Brain microvascular endothelial cell (primary cell): ENCODE results near the gene IL1RN.
A peak's percentile ranks its signal among the peaks of the same experiment; 100 is the strongest.

Source experiments
- DNase-seq: peaks from one replicate; pipeline ENCODE4 v3.0.0-alpha.2; 2020
- H3K27ac ChIP-seq: fragments of 250-450 bp; sonication (Bioruptor Pico); 2 replicates; pipeline ENCODE4 v1.5.1; 2020; ENCODE audit warnings: mild to moderate bottlenecking, moderate library complexity
- H3K27me3 ChIP-seq: fragments of 250-450 bp; sonication (Bioruptor Pico); replicated peaks from 2 replicates; pipeline ENCODE4 v1.5.1; 2020; ENCODE audit warnings: mild to moderate bottlenecking
- H3K36me3 ChIP-seq: fragments of 250-450 bp; sonication (Bioruptor Pico); replicated peaks from 2 replicates; pipeline ENCODE4 v1.5.1; 2020; ENCODE audit warnings: mild to moderate bottlenecking
- H3K4me3 ChIP-seq: 2 replicates; pipeline ENCODE4 v1.5.1; 2011; ENCODE audit warnings: low read depth, mild to moderate bottlenecking, control low read depth, low read length, moderate library complexity
- CTCF ChIP-seq: IDR thresholded peaks from 2 replicates; pipeline ENCODE4 v1.5.1; 2011; ENCODE audit warnings: low read depth, mild to moderate bottlenecking, moderate library complexity, low read length, control low read depth, inconsistent platforms; ENCODE audit errors: missing control alignments
- in situ Hi-C: cut with HindIII; loops from 2 replicates; pipeline ENCODE4 v1.10.0; 2017; ENCODE audit warnings: low sequenced_read_pairs, low pct_ligation_motif_present

Gene IL1RN

DNA sequence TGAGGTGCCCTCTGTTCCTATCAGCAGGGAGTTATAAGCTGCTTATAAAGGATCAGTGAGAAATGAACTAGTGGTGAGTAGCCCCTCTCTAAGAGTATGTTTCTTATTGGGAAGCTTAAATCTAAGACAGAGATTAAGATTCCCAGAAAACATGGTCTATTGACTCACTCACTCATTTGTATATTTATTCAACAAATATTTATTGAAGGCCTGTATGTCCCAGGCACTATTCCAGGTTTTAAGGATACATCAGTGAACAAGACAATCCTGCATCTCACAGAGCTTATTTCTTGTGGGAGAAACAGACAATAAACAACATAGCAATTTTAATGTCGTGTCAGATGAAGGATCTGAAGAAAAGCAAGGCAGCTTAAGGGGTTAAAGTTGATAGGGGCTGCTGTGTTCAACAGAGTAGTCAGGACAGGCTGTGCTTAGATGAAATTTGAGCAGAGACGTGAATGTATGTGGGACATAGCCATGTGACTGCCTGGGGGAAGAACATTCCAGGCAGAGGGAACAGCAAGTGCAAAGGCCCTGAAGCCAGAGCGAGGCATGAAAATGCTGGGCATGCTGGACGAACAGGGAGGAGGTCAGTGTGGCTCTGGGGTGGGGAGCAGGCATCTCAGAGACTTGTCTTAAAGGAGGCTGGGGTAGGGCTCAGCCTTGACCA lies 31.6 kb downstream of the IL1RN start:
- no peak for TF ChIP-seq CTCF
- Histone ChIP-seq H3K27me3 (no peaks in the 10 kb centered on the region), H3K27ac (peak overlapping the region; percentile 10), H3K4me3 (no peak overlapping the region), H3K36me3 (no peaks in the 10 kb centered on the region)
- in situ Hi-C loops = no loop called here
- DNase-seq = no peak

GRCh38 chr2:113160248-113160647 lies 32.9 kb downstream of the IL1RN start:
- Histone ChIP-seq H3K4me3 (no peak overlapping the region), H3K27me3 (no peaks in the 10 kb centered on the region), H3K27ac (no peak overlapping the region), H3K36me3 (no peaks in the 10 kb centered on the region)
- in situ Hi-C loops = no loop called here
- no peak for TF ChIP-seq CTCF
- DNase-seq = no peak

DNA sequence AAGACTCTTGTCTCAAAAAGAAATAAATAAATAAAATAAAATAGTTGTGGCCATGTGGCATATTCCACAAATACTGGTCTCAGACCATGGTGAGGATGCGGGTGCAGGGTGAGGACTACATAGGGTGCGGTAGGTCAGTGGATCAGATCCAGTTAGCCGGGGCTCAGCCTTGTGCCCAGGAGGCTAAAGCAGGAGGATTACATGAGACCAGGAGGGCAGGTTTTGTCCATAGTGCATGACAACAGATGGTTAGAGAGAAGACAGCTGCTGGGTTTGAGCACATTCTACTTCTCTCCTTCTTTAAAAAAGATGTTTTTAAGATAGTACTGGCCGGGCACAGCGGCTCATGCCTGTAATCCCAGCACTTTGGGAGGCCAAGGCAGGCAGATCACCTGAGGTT lies 33.6 kb downstream of the IL1RN start:
- TF ChIP-seq CTCF = no peak
- in situ Hi-C loops = no loop called here
- Histone ChIP-seq H3K4me3 (no peak overlapping the region), H3K36me3 (no peaks in the 10 kb centered on the region), H3K27ac (no peak overlapping the region), H3K27me3 (no peaks in the 10 kb centered on the region)
- no peak for DNase-seq

- Histone ChIP-seq H3K27ac (no peak overlapping the region), H3K36me3 (no peaks in the 10 kb centered on the region), H3K27me3 (no peaks in the 10 kb centered on the region), H3K4me3 (no peak overlapping the region)
- in situ Hi-C loops = no loop called here
- no peak for DNase-seq
- no peak for TF ChIP-seq CTCF
Measured at GRCh38 chr2:113162173-113162572, 34.8 kb downstream of the IL1RN start.

DNA sequence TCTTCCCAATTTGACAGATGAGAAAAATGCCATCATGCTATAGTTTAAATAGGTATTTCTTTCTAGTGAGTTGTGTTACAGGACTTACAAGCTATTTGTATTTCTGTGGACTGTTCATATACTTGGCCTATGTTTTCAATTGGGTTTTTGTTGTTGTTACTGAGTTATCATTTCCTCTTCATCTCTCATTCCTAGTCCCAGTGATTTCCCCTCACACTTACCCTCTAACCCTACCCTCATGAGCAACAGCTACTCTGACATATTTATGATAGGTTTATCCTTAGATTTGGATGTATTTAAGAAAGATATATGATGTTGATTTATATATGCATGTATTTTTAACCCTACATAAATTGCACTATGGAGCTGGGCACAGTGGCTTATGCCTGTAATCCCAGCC lies 35.5 kb downstream of the IL1RN start:
- H3K4me3 ChIP-seq = no peak overlapping the region
- no peaks in the 10 kb centered on the region for H3K36me3 ChIP-seq
- no peak for DNase-seq
- no peaks in the 10 kb centered on the region for H3K27me3 ChIP-seq
- in situ Hi-C loops = no loop called here
- H3K27ac ChIP-seq = no peak overlapping the region
- no peak for TF ChIP-seq CTCF

DNA sequence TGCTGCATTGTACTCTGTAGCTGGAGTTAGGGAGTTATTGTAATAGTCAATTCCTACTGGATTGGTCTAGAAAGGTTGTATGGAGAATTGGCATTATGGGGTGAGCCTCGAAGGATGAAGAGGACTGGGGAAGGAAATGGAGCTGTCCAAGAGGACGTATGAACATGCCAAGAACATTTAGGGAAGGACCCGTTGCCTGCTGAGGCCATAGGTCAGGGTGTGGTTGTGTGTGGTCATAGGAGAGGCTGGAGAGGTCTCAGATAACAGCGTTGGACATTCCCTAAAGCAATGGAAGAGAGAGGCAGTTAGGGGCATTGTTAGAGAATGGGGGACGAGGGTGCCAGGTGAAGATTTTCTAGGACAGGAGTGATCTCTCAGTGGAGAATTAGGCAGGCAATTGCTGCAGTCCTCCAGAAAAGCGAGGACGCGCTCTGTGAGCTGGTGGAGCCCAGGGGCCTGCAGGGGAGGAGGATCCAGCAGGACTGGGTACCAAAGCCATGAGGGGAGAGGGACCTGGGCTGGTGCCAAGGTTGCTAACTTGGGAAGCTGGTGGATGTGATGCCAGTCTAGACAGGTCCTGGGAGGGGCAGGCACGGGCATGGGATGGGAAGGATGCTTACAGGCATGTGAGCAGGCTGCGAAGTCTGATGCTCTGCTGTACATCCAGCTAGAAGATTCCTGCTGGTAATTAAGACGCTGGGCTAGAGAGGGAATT lies 37.0 kb downstream of the IL1RN start:
- no peak for TF ChIP-seq CTCF
- in situ Hi-C loops = no loop called here

More for the DNA sequence above, 37.0 kb downstream of the IL1RN start:
- H3K36me3 ChIP-seq = no peaks in the 10 kb centered on the region
- H3K27me3 ChIP-seq = no peaks in the 10 kb centered on the region
- no peak for DNase-seq
- no peak overlapping the region for H3K4me3 ChIP-seq
- H3K27ac ChIP-seq = no peak overlapping the region
